CD4-positive, alpha-beta T cell treated with Interleukin-4 for 4 hours (primary cell): ENCODE measurements around the gene MNS1.
"Not testable (repeated sequence)": the region's sequence is repeated elsewhere in the genome, so short reads cannot be mapped to it uniquely, and the experiment has no call there.

Experiments
- DNase-seq: peaks from one replicate; pipeline ENCODE4 v3.0.0-alpha.2; 2020

The MNS1 gene, protein sequence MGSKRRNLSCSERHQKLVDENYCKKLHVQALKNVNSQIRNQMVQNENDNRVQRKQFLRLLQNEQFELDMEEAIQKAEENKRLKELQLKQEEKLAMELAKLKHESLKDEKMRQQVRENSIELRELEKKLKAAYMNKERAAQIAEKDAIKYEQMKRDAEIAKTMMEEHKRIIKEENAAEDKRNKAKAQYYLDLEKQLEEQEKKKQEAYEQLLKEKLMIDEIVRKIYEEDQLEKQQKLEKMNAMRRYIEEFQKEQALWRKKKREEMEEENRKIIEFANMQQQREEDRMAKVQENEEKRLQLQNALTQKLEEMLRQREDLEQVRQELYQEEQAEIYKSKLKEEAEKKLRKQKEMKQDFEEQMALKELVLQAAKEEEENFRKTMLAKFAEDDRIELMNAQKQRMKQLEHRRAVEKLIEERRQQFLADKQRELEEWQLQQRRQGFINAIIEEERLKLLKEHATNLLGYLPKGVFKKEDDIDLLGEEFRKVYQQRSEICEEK

DNA sequence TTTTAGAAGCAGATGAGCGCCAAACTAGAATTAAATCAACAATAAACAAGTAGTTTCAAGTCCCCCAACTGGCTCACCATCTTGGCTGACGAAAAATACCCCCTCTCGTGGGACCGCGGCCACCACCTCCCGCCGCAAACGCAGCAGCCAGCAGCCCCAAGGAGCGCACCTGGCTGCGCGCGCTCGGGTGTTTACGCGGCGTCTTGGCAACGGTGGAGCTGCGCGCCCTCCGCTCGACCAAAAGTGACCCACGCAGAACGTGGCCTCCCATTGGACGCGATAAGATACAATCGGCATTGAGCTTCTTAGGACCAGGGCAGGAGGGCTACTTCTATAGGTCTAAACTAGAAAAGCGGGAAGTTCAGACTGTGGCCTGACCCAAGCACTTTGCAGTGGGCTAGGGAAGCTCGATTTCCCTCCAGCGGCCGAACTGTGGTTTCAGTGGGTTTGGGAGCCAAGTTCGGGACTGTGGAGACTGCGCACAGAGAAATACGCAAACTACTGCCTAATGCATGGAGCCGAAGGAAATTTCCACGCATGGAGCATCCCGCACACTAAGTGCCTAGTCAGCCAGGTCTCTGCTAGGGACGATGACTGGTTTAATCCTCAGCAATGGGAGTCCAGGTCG lies at the start of gene MNS1:
MNS1 (minus strand) TSS at position 245 of the 628 bp plus-strand sequence; CDS start at position 80, 165 bp downstream.
- peak; percentile 50 for DNase-seq

DNA sequence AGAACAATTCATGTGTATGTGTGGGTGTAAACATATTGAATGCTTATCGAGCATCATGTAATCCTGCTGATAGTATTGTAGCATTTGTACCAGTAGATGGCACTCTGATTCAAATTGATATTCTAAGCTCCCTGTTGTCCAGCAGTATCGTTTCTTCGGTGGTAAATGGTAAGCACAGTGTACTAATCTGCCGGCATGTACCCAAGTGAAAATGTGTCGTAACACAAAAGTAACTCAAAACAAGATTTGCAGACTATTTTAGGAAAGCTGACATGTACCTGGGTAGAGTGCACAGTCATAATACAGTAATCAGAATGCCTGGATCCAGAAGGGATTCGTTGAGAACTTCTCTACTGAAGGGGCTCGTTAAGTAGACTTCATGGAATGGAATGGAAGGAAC lies 31.7 kb upstream of the MNS1 start:
- peak; percentile 36 for DNase-seq

DNA sequence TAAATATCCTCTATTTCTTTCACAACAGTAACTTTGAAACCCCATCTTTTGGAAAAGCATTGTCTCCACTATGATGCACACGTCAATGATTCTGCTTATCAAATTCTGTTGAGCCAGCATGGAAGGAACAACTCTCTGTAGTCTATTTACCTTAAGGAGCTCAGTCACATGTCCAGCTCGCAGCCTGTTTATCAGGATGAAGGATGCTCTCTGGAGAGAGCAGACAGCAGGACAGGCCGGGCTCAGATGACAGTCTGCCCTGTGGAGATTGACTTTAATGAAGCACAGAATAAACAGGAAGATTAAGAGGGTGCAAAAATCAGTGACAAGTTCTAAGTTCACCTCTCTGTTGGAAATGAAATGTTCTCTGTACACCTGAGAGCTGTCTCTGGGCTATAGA lies 30.6 kb upstream of the MNS1 start:
- DNase-seq: no peak

- DNase-seq: no peak
Measured at GRCh38 chr15:56495053-56495452, 30.1 kb upstream of the MNS1 start.

DNA sequence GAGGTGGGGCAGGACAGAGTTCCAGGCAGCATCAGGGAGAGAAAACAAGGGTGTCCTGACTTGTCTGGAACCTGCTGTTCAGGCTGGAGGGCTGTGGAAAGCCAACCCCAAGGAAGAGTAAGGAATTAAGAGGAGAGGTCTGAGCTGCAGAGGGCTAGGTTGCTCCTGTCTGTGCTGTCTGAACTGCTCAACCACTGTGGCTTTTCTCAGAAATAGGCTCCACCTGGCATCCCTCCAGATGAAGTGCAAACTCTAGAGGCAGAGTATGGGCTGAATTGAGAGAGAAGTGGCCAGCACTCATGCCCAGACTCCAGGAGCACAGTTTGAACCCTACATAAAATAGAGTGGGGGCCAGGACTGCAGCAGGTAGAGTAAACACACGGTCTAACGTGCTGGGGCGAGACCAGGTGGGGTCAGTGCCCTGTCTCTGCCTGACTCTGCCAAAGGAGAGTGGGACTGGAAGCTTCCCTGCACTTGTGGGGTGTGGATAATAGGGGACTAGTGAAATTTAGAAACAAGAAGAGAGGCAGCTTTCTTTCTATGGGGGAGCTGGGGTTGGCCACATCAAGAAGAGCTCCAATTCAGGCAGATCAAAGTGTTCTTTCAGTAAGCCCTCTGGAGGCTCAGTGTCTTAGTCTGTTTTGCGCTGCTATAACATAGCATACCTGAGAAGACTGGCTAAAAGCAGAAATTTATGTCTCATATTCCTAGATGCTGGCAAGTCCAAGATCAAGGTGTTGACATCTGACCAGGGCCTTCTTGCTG lies 28.0 kb upstream of the MNS1 start:
- no peak for DNase-seq

GRCh38 chr15:56492236-56492635 lies 27.3 kb upstream of the MNS1 start:
- DNase-seq: no peak

DNA sequence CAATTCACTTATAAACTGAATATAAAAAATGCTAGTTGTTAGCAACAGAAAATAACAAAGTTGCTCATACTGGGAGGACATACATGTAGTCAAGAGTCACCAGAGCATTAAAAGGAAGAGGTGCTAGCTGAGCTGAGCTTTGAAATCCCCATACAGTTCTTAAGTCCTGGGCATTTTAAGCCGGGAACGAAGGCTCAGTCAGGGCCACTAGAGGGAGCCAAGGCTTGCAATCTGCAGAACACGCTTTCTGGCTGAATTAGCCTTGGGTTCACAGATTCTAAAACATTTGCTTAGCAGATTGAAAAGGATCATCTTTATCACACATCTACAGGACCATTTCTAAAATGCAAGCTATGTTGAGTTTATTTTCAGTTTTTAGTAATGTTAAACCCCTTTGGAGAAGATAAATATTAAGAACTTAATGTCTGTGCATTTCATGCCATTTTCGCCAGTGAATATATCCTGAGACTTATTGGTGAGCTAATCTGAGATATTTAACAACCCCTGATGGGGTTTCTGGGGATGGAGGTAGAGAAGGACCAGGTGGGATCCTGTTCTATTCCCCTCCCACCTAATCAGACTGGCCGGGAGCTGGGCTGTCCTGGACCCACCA lies 26.3 kb upstream of the MNS1 start:
- DNase-seq: peak; percentile 51

GRCh38 chr15:56490461-56490860 lies 25.5 kb upstream of the MNS1 start:
- DNase-seq: no peak

DNA sequence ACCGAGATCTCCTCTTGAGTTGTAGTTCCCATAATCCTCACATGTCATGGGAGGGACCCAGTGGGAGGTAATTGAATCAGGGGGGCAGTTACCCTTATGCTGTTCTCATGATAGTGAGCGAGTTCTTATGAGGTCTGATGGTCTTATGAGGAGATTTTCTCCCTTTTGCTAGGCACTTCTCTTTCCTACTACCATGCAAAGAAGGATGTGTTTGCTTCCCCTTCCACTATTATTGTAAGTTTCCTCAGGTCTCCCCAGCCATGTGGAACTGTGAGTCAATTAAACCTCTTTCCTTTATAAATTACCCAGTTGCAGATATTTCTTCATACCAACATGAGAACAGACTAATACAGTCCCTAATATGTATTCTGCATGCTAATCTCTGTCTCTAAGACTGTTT lies 21.3 kb upstream of the MNS1 start:
- not testable (repeated sequence) for DNase-seq

- not testable (repeated sequence) for DNase-seq
Measured at GRCh38 chr15:56485426-56485825, 20.5 kb upstream of the MNS1 start.

- DNase-seq: no peak
Measured at GRCh38 chr15:56484287-56484686, 19.4 kb upstream of the MNS1 start.

DNA sequence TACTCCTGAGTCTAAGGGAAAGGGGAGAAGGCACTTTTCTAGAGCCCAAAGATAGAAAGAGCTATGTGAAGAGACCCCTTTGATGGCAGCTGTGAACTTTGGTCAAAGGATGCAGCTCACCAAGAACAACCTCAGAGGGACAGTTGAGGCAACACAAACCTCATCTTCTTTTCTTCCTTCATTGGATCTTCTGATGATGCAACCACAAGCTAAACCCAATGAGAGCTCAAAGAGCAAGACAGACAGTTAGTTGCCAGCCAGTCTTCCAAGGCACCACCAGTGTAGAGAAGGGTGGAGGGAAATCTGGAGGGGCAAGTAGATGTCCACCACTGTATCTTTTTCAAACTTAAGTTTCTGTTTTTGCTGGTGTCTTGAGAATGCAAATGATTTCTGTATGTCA lies 10.4 kb upstream of the MNS1 start:
- no peak for DNase-seq

DNA sequence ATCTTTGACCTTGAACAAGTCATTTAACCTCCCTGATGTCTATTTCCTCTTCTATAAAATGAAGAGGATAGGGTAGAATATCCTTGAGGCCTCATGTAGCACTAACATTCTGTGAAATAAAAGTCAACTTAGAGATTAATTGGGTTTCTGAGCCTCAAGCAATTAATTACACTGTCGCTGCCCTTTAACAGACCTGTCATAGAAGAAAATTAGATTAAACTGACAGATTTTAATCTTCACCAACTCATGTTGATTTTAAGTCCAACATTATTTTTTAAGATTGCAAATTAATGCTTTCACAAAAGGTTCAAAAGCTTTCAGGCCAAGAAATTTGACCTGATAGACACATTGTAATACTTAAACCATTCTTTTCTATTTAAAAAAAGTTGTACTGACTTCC lies 8.1 kb upstream of the MNS1 start:
- DNase-seq: no peak

DNA sequence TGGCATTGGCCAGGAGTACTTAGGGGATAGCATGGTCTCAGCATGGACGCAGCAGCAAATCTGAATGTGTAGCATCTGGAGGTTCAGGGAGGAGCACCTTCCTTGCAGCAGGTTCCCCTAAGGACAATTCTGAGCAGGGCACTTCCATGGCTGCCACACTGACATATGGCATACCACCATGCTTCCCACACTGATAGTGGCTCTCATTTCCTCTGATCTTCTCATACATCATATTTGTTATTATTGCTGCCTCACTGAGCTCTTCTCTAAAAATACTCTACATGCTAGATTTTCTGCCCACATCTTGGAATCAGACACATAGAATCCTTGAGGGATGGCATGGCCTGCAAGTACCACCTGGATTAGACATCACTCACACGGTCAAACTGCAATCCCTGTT lies 7.3 kb upstream of the MNS1 start:
- DNase-seq: no peak

- no peak for DNase-seq
Measured at GRCh38 chr15:56471440-56472069, 6.6 kb upstream of the MNS1 start.

DNA sequence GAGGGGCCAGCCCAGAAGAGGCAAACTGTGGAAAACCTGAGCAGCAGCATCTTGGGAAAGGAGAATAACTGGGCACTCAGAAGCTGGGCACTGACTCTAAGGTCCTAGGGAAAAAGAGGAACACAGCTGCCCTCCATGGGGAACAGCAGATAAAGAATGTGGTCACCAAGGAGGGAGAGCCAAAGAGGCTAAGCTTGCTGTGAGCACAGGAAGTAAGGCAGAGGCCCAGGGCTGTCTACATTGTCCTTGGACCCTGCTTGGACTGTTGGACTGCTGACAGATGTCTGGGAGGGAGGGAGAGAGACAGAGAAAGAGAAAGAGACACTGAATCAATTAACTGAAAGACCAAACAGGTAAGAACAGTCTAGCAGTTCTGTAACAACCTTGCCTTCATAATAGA lies 4.5 kb upstream of the MNS1 start:
- no peak for DNase-seq

GRCh38 chr15:56468401-56468800 lies 3.5 kb upstream of the MNS1 start:
- peak; percentile 22 for DNase-seq

- DNase-seq: no peak
Measured at GRCh38 chr15:56467616-56468015, 2.7 kb upstream of the MNS1 start.

GRCh38 chr15:56460947-56461346 lies 4.0 kb downstream of the MNS1 start:
- no peak for DNase-seq

DNA sequence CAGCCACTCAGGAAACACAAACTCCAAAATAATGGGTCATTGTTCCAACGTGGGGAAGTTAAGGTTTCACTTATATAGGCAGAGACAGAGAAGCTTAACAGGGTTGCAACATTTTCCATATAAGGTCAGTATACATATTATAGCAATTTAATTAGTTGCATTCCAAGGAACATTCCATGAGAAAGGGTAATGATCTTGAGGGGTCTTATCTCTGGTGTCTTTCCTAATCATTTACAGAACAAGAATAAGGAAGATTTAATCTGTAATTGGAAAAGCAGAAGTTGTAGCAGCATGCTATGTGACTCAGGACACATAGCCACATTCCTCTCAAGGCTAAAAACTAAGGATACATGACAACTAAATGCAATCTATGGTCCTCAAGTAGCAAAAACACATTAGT lies 4.9 kb downstream of the MNS1 start:
- DNase-seq: no peak

DNA sequence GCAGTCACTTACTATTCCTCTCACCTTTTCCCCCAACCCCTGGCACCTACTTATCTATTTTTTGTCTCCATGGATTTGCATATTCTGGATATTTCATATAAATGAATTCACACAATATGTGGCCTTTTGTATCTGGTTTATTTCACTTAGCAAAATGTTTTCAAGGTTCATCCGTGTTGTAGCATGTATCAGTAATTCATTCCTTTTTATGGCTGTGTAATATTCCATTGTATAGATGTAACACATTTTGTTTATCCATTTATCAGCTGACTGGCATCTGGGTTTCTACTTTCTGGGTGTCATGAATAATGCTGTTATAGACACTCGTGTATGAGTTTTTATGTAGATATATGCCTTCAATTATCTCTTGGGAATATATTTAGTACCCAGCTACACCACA lies 5.8 kb downstream of the MNS1 start:
- DNase-seq: no peak

DNA sequence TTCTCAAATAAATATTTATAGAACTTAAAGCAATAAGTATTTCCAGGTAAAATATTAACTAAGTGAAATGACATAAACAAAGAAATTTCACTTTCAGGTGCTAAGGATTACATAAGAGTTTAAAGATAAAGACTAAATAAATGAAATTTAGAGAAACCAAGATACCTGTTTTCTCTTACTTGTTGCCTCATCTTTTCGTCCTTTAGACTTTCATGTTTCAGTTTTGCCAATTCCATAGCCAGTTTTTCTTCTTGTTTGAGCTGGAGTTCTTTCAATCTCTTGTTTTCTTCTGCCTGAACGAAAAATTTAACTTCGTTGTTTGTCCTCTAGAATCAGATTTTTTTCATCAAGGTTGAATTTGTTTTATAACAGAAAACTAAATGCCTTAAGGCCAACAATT lies 8.7 kb downstream of the MNS1 start:
- no peak for DNase-seq

DNA sequence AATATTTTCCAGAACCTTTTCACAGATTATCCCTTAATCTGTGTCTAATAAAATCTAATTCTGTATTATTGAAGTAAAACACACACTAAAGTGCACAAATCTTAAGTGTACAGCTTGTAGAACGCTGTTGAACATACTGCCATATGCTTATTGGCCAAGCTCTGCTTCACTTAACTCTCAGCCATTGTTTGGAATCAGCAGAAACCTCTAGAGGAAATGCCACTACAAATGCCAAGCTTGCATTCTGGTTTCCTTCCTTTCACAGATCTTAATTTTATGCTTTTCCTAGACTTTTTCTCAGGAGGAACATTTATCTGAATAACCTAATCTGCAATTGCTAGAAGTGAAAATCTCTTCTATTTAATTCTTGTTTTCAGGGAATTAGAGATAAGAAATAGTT lies 10.1 kb downstream of the MNS1 start:
- DNase-seq: no peak
